Astrocyte (in vitro differentiated cells and primary cell): ENCODE measurements around the gene CDK5RAP1.

ENCODE experiments used
- CTCF ChIP-seq: IDR thresholded peaks from 2 replicates; pipeline ENCODE4 v1.5.1; 2011; ENCODE audit warnings: low read depth, mild to moderate bottlenecking, inconsistent platforms, low read length, moderate library complexity; ENCODE audit not compliant: insufficient read depth
- EZH2 ChIP-seq: IDR thresholded peaks from 2 replicates; pipeline ENCODE4 v1.6.1; 2012; ENCODE audit warnings: mild to moderate bottlenecking, low read length, inconsistent platforms; ENCODE audit not compliant: insufficient read depth

- TF ChIP-seq CTCF: no peak
- no peak for TF ChIP-seq EZH2
Measured at GRCh38 chr20:33316343-33316742, 85.0 kb downstream of the CDK5RAP1 start.
